ENCODE measurements around the gene KRTAP10-12.

- TF ChIP-seq CTCF (IDR thresholded peaks at IDR 0.05; ENCODE audit: insufficient read depth, low read depth, low read length) (no peak), EZH2 (IDR thresholded peaks at IDR 0.05; ENCODE audit: insufficient read depth, low read length) (peak; percentile 46)
Observed at GRCh38 chr21:44712203-44713028, 15.4 kb downstream of the KRTAP10-12 start.
